GM12865 (cell line): ENCODE measurements around the gene PRDM16.

Experiments
- DNase-seq: peaks from one replicate; pipeline ENCODE4 v3.0.0; 2010; ENCODE audit warnings: low read depth
- H3K4me3 ChIP-seq: 2 replicates; pipeline ENCODE4 v1.5.1; 2011; ENCODE audit warnings: mild to moderate bottlenecking, low read depth, low read length, control low read depth
- TF ChIP-seq, protein P1 (sequence below): IDR thresholded peaks from 2 replicates; pipeline ENCODE4 v1.5.1; 2011; ENCODE audit warnings: low read length, control low read depth, low read depth, inconsistent platforms; ENCODE audit not compliant: insufficient read depth; ENCODE audit errors: missing control alignments

Gene PRDM16

DNA sequence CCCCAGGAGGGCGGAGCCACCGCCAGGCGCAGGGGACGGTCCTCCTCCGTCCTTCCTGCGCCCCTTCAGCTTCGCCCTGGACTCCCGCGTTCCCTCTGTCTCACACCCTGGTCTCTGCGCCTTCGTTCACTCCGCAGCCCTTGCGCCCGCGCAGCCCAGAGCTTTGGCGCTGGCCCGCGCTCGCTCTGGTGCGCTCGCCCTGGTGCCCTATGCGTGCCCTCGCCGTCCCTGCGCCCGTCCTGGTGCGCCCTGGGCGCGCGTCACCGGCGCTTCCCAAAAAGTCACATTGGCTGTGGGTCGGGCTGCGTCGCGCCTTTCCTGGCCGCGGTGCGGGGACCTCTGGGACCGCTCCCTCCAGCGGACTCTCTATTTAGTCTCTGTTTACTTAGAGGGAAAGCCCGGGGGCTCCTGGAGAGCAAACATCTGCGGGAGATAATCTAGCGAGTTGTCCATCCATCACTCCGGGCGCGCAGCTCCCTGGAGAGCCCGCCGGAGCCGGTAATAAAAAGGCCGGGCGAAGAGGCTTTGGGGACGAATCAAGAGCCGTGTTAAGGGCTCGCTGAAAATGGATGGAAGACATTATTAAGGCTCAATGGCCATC is 178.6 kb downstream of the PRDM16 start:
- H3K4me3 ChIP-seq = no peak overlapping the region
- DNase-seq = no peak
- TF ChIP-seq, protein P1, sequence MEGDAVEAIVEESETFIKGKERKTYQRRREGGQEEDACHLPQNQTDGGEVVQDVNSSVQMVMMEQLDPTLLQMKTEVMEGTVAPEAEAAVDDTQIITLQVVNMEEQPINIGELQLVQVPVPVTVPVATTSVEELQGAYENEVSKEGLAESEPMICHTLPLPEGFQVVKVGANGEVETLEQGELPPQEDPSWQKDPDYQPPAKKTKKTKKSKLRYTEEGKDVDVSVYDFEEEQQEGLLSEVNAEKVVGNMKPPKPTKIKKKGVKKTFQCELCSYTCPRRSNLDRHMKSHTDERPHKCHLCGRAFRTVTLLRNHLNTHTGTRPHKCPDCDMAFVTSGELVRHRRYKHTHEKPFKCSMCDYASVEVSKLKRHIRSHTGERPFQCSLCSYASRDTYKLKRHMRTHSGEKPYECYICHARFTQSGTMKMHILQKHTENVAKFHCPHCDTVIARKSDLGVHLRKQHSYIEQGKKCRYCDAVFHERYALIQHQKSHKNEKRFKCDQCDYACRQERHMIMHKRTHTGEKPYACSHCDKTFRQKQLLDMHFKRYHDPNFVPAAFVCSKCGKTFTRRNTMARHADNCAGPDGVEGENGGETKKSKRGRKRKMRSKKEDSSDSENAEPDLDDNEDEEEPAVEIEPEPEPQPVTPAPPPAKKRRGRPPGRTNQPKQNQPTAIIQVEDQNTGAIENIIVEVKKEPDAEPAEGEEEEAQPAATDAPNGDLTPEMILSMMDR = no peak

DNA sequence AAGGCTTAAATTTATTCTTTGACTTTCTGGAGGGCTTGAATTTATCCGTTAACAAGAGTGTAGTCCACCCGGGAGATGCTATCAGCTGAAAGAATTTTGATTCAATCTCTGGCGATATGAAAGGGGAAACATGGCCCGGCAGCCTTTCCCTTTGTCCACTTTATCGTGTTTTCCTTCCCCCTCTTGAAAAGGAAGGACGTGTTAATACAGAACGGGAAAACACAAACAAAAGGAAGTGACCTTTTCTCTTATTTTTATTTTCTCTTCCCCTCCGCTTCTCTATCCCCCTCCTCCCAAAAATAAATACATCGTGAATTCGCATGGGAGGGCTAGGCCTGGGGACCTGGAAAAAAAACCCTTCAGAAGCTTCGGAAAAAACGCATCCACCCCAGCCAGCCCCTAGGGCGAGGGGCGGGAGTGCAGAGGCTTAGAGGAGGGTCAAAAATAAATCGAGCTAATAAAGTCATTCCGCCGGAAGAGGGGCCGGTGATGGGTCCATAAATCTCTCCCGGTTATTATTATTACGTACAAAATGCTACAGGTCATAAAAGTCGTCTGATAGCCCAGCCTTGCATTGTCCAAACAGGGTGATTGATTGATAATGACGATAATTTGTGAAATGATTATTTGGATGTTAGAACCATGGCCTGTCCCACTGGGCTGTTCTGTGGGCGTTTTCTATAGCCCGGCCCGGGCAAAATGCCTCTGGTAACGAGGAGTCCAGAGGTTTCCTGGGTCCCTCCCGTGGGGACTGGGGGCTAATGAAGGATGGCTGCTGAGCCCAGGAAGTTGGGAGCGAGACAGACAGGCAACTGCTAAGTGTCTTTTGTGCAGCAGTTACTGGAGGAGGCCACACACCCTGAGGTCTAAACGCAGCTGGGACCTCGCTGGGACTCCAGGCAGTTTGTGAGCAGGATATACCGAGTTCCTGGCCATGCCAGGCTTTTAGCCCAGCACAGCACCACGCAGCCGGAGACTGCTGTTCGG is 179.4 kb downstream of the PRDM16 start:
- H3K4me3 ChIP-seq = no peak overlapping the region
- TF ChIP-seq, protein P1 = no peak
- DNase-seq = no peak

DNA sequence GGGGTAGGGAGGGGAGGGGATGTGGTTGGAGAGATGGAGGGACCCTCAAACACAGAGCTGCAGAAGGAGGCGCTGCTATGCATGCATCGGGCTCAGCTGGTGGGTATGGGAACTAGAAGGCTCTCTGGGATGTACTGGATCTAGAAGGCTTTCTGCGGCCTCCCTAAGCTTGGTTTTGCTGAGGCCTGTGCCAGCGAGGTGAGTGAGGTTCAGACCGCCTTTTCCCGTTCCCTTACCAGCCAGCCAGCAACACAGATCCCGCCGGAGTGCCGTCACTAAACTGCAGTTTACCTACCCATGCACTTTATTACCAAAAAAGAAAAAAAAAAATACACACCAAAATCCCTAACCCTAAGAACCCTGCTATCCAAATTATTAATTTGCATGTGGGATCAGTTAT is 180.2 kb downstream of the PRDM16 start:
- TF ChIP-seq, protein P1 = no peak
- DNase-seq = no peak
- no peak overlapping the region for H3K4me3 ChIP-seq

DNA sequence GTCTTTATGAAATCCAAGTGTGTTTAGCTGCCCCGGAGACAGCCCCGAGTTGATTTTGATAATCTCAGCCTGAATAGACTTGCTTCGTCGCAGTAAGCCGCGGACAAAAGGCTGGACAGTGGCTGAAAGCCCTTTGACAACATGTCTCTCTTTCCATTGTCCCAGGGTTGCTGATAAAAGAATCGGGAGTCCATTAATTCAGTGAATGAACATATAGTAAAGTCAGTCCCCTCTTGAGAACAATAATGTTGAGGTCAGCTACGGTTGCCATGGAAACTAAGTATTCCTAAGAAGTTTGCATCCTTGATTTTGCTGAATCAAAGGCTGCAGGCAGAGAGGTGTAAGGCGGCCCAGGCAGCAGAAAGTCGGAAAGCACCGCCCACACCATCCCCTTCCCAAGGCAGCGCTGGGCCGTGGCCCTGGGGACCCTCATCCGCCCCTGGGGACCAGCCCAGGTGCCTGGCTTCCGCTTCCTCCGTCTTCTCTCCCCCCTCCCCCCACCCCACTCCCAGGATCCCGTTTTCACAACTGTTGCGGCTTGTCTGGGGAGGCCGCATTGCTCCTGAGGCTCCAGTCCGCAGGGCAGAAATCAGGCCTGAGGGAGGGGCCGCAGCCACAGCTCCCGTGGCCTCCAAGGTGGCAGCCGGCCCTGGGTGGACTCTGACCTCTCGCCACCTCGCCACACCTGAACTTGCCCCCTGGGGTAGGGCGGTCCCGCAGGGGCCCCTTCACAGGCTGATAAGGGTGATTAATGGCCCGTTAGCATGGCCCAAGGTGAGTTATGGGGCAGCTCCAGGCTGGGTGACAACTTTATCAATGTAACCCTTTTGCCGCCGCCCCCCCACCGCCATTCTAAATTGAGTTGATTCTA is 180.9 kb downstream of the PRDM16 start:
- no peak for DNase-seq
- TF ChIP-seq, protein P1 = no peak
- no peak overlapping the region for H3K4me3 ChIP-seq

DNA sequence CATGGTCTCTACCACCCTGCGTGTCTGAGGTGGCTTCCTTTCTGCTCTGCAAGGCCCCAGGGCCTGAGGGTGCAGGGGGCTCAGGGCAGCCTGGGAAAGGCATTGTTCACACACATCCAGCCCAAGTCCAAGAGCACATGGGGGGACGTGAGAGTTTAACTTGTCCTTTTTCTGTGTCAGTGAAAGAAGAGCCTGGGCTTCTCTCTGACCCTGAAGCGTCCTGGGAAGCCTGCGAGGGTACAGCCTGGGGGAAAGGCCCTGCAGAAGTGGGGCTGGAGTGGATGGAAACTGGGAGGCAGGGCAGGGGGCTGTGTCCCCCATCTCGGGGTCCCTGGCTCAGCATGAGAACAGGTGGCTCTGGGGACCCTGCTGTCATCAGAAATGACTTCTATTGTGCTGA is 181.6 kb downstream of the PRDM16 start:
- no peak overlapping the region for H3K4me3 ChIP-seq
- TF ChIP-seq, protein P1 = no peak
- DNase-seq = no peak

DNA sequence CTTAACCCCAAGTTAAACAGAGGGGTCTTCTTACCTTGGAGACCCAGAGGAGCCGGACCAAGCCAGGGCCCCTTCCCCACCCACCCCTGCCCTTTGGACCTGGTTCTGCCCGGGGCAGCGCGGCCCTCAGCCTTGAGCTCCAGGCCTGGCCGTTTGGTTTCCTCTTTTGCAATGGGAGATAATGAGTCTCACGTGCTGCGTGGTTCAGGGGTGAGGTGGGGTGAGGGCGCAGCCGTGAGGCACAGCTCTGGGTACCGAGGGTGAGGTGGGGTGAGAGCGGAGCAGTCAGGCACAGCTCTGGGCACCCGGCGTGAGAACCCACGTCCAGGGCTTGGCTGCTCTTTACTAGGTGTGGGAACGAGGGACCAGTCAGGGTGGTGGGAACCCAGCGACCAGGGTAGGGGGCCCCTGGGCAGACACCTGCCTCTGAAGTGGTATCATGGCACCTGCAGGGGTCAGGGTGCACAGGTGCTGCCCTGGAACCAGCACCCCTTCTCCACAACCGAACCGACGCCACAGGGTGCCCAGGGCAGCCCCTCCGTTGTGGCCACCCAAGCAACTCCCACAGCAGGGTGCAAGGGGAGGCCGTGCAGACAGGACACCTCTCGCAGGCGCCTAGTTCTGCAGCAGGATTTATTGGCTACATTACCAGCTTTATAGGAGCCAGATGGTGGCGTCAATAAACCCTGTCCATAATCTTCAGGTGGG is 182.2 kb downstream of the PRDM16 start:
- TF ChIP-seq, protein P1 = no peak
- no peak for DNase-seq
- H3K4me3 ChIP-seq = no peak overlapping the region
